Measurements from ENCODE around the gene TMPRSS3.
A peak's percentile ranks its signal among the peaks of the same experiment; 100 is the strongest.

The TMPRSS3 gene

GRCh38 chr21:42427809-42428419, 32.1 kb upstream of the TMPRSS3 start:
- DNase-seq = no peak

- DNase-seq = no peak
Observed at GRCh38 chr21:42426876-42427480, 31.1 kb upstream of the TMPRSS3 start.

GRCh38 chr21:42426424-42426823, 30.6 kb upstream of the TMPRSS3 start:
- DNase-seq = no peak

- DNase-seq = no peak
Observed at GRCh38 chr21:42425591-42425990, 29.7 kb upstream of the TMPRSS3 start.

- no peak for DNase-seq
Observed at GRCh38 chr21:42424914-42425541, 29.2 kb upstream of the TMPRSS3 start.

- DNase-seq = no peak
Observed at GRCh38 chr21:42423685-42424084, 27.8 kb upstream of the TMPRSS3 start.

- DNase-seq = no peak
Observed at GRCh38 chr21:42423197-42423675, 27.4 kb upstream of the TMPRSS3 start.

GRCh38 chr21:42421018-42421793, 25.4 kb upstream of the TMPRSS3 start:
- DNase-seq = no peak

GRCh38 chr21:42419845-42420244, 24.0 kb upstream of the TMPRSS3 start:
- DNase-seq = no peak

GRCh38 chr21:42418886-42419285, 23.0 kb upstream of the TMPRSS3 start:
- no peak for DNase-seq

- DNase-seq = no peak
Observed at GRCh38 chr21:42417533-42417932, 21.7 kb upstream of the TMPRSS3 start.

GRCh38 chr21:42414928-42415769, 19.3 kb upstream of the TMPRSS3 start:
- peak in 4 of 56 donors; percentile 14 to 39 (median 22) for DNase-seq

- DNase-seq = no peak
Observed at GRCh38 chr21:42414553-42414927, 18.7 kb upstream of the TMPRSS3 start.

- DNase-seq = no peak
Observed at GRCh38 chr21:42414066-42414465, 18.2 kb upstream of the TMPRSS3 start.

GRCh38 chr21:42413500-42413899, 17.6 kb upstream of the TMPRSS3 start:
- DNase-seq = no peak

GRCh38 chr21:42413093-42413492, 17.2 kb upstream of the TMPRSS3 start:
- DNase-seq = no peak

- no peak for DNase-seq
Observed at GRCh38 chr21:42412636-42412933, 16.7 kb upstream of the TMPRSS3 start.

GRCh38 chr21:42411891-42412635, 16.2 kb upstream of the TMPRSS3 start:
- DNase-seq = no peak

- DNase-seq = no peak
Observed at GRCh38 chr21:42411197-42411869, 15.5 kb upstream of the TMPRSS3 start.

- DNase-seq = no peak
Observed at GRCh38 chr21:42409366-42409765, 13.5 kb upstream of the TMPRSS3 start.
